AG10803 (cell line): ENCODE results near the gene CCDC61.

ENCODE experiments used
- DNase-seq: peaks from one replicate; pipeline ENCODE4 v3.0.0; 2010; ENCODE audit warnings: low read depth
- H3K4me3 ChIP-seq: 2 replicates; pipeline ENCODE4 v1.5.1; 2011; ENCODE audit warnings: mild to moderate bottlenecking, low read length, control low read depth
- TF ChIP-seq, protein P1 (sequence below): conservative IDR thresholded peaks from 2 replicates; pipeline ENCODE4 v1.5.1; 2011; ENCODE audit warnings: mild to moderate bottlenecking, low read length, control low read depth, inconsistent platforms

Gene CCDC61

DNA sequence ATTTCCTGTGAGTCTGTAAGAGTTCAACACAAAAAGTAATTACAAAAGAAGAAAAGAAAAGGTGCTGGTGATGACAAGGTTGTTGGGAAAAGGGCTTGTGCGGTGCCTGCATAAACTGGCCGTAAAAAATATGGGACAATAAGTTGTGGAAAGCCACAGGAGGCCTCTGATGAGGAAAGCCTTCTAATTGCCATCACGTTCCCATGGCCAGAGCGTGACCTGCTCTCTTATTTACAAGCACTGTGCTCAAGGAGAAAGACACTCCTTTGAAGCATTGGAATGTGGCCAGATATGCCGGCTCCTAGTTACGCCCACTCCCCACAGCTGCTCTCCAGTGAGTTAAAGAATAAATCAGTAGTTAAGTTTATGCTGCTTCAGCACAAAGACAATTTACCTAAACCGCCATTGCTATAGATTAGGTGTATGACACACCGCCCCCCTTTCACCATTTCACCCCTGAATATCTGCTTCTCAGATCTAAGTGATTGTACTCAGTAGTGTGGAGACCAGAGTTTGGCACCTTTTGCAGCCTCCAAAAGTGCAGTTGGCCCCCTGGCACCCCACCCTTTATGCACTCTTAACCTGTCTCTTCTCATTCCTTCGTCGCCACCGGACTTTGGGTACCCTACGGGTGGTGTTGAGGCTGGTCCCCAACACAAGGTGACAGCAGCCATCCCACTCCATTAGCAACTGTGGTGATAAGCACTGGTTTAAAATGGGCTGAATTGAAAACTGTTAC is 35.7 kb downstream of the CCDC61 start:
- TF ChIP-seq, protein P1, sequence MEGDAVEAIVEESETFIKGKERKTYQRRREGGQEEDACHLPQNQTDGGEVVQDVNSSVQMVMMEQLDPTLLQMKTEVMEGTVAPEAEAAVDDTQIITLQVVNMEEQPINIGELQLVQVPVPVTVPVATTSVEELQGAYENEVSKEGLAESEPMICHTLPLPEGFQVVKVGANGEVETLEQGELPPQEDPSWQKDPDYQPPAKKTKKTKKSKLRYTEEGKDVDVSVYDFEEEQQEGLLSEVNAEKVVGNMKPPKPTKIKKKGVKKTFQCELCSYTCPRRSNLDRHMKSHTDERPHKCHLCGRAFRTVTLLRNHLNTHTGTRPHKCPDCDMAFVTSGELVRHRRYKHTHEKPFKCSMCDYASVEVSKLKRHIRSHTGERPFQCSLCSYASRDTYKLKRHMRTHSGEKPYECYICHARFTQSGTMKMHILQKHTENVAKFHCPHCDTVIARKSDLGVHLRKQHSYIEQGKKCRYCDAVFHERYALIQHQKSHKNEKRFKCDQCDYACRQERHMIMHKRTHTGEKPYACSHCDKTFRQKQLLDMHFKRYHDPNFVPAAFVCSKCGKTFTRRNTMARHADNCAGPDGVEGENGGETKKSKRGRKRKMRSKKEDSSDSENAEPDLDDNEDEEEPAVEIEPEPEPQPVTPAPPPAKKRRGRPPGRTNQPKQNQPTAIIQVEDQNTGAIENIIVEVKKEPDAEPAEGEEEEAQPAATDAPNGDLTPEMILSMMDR = no peak
- no peak overlapping the region for H3K4me3 ChIP-seq
- no peak for DNase-seq

DNA sequence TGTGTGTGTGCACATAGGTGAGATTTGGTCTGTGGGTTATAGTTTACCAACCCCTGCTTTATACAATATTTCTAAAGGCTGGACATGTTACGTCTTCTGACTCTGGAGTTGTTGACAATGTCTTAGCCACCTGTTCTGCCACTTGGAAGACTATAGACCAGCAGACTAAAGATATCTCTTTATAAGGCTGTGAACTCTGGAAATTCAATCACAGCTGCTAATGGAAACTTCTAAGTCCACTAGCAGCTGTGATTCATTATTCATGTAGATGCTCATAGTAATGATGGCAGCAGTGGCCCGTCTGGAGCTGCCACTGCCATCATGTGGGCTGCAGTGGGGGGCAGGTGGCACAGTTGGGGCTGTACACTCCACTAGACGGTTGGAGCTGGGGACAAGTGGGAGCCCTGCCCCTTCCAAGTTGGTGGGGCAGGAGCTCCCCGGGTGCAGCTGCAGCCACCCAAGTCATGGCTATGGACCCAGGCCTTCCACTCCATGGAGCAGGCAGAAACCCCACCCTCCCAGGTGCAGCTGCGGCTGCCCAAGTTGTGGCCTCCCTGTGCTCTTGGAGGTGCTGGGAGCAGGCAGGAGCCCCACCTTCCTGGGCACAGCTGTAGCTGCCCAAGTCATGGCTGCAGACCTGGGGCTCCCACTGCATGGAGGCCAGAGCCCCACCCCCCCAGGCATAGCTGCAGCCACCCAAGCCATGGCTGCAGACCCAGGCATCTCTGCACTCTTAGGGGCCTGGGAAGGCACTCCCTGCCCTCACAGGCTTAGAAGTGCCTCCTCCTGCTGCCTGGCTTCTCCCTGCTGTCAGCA is 36.7 kb downstream of the CCDC61 start:
- TF ChIP-seq, protein P1 = no peak
- no peak for DNase-seq
- H3K4me3 ChIP-seq = no peak overlapping the region

DNA sequence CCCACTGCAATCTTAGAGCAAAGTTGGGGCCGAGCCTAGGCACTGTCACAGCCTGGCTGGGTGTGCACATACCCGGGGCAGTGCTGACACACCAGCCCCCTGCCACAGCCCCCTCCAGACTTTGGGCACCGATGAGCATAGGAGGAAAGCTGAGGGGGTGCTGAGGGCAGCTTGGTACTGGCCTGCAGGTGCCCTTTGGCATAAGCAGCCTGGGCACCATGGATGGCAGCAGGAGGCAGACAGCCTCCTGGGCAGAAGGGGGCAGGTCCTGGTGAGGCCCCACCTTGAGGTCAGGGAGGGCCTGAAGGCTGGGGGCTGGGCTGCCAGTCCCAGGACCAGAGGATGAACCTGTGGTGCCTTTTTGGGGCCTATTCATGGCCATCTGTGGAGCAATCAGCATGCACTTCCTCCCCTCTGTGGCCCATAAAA is 37.3 kb downstream of the CCDC61 start:
- TF ChIP-seq, protein P1 = no peak
- H3K4me3 ChIP-seq = no peak overlapping the region
- DNase-seq = no peak

GRCh38 chr19:46033401-46033800 is 38.1 kb downstream of the CCDC61 start:
- no peak overlapping the region for H3K4me3 ChIP-seq
- DNase-seq = no peak
- TF ChIP-seq, protein P1 = no peak

GRCh38 chr19:46035546-46035945 is 40.3 kb downstream of the CCDC61 start:
- TF ChIP-seq, protein P1 = no peak

GRCh38 chr19:46035986-46036743 is 40.9 kb downstream of the CCDC61 start:
- TF ChIP-seq, protein P1 = no peak
- no peak for DNase-seq
- no peak overlapping the region for H3K4me3 ChIP-seq

More at GRCh38 chr19:46035546-46035945, 40.3 kb downstream of the CCDC61 start:
- H3K4me3 ChIP-seq = no peak overlapping the region
- no peak for DNase-seq
